Pancreas (tissue), 10 donors: ENCODE data around the gene ALOX15. TPM values are rescaled to one million over a fixed set of nuclear protein-coding genes. Genes with fewer than 3 reads are reported as not detected.
A peak's percentile ranks its signal among the peaks of the same experiment; 100 is the strongest.

Experiments
- ATAC-seq, 4 donors: fragments of 200-7000 bp; cut with Tn5 transposase; one replicate each; pipeline versions ENCODE4 v1.8.0 to v1.9.1; 2020; ENCODE audit warnings: mild to moderate bottlenecking in 4 of 4, moderate library complexity in 4 of 4
- DNase-seq, 6 donors: peaks; one replicate each; pipeline ENCODE4 v3.0.0-alpha.2; 2020
- FAIRE-seq: peaks from 2 replicates; lab custom pipeline; 2012; peaks lifted over from hg19 to GRCh38; lab: Jason Lieb, UNC
- H3K27ac ChIP-seq, 4 donors: fragments of 200-600 bp; sonication (generic); 1 replicate in 3 of 4; 2 replicates in 1 of 4; pipeline versions ENCODE4 v1.5.0 to v1.8.0; 2020
- H3K27me3 ChIP-seq, 4 donors: fragments of 200-600 bp; one replicate each; pipeline ENCODE4 v1.8.0; 2021
- H3K36me3 ChIP-seq, 3 donors: fragments of 200-600 bp; sonication (generic) in 1 of 3; one replicate each; pipeline versions ENCODE4 v1.5.0 to v1.8.0; 2020 to 2021
- H3K4me1 ChIP-seq, 3 donors: fragments of 200-600 bp; one replicate each; pipeline ENCODE4 v1.8.0; 2021
- H3K4me3 ChIP-seq, 4 donors: fragments of 200-600 bp; sonication (generic) in 2 of 4; one replicate each; pipeline versions ENCODE4 v1.5.0 to v1.8.0; 2020 to 2021
- H3K9me3 ChIP-seq, 4 donors: fragments of 200-600 bp; one replicate each; pipeline ENCODE4 v1.8.0; 2021
- WGBS, 2 donors: extraction: QIAGEN DNeasy Blood & Tissue Kit; methylation state at CpG; one replicate each; pipeline ENCODE4 v1.1.7; 2013; 5-methylcytosine and 5-hydroxymethylcytosine counted together
- intact Hi-C, 3 donors: fragments of 100-400 bp; cut with DNase I; formaldehyde crosslinking; loops; one replicate each; pipeline versions ENCODE4 v1.11.1 to v1.14.2; 2022
- polyA plus RNA-seq, 2 donors: library from polyadenylated mRNA; stranded (reverse); fragments of 200-250 nt; gene quantifications; one replicate each; pipeline ENCODE4 v1.2.3, GENCODE V29; 2013
- total RNA-seq, 6 donors: library from RNA; stranded (reverse); fragmentation: NEBNext Ultra II Directional in 4 of 6; extraction: Animal tissue kit (Norgen Biotek cat#: 25700) in 4 of 6; gene quantifications; one replicate each; pipeline versions ENCODE4 v1.2.1 to v1.2.4, GENCODE V29; 2021 to 2023
- TF ChIP-seq, protein P1 (sequence below), 4 donors: fragments of 200-600 bp; sonication (generic) in 3 of 4; IDR thresholded peaks; one replicate each; pipeline versions ENCODE4 v1.5.0 to v1.8.0; 2021; ENCODE audit warnings: antibody characterized with exemption in 4 of 4
- donor health status: healthy with polysubstance abuse.
- donor health status: DM: no; HTN: no; CAD: no; lungs with moderate emphysema.
- donor health status: DM: no; HTN: no; CAD: no.
- donor health status: control.
- donor health status: control.
- donor health status: Bipolar disorder and iron deficiency.
- donor health status: DM: yes; HTN: yes; CAD: no.
- donor health status: DM: no; HTN: no; CAD: no.
- donor health status: DM: no; HTN: no; CAD: no.
- donor health status: DM: yes; HTN: yes; CAD: no.

ALOX15 gene
- total and polyA plus RNA-seq, 8 donors: 1.1 TPM; not detected in 7

DNA sequence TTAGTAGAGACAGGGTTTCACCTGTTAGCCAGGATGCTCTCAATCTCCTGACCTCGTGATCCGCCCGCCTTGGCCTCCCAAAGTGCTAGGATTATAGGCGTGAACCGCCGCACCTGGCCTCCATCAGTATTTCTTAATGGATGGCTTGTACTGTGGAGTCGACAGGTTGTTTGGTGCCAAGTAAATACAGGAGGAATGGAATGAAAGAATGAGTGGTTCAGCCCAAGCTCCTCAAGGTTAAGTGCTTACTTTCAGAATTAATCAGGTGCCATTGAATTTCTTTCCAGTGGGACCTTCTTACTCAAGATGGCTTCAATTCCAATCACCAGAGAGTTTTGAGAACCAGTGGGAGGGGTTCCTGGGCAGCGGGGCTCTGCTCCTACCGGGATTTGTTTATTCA is 25.0 kb downstream of the ALOX15 start:
- FAIRE-seq: no peak
- Histone ChIP-seq H3K36me3 (no peaks in the 10 kb centered on the region), H3K4me3 (no peak overlapping the region), H3K27me3 (no peaks in the 10 kb centered on the region), H3K27ac (no peak overlapping the region), H3K9me3 (no peaks in the 10 kb centered on the region), H3K4me1 (no peaks in the 10 kb centered on the region)
- WGBS, 2 donors: 43 to 50% methylated on average over 9 of the region's 9 CpGs
- ATAC-seq: no peak
- intact Hi-C loops: no loop called here
- DNase-seq: no peak
- TF ChIP-seq, protein P1, sequence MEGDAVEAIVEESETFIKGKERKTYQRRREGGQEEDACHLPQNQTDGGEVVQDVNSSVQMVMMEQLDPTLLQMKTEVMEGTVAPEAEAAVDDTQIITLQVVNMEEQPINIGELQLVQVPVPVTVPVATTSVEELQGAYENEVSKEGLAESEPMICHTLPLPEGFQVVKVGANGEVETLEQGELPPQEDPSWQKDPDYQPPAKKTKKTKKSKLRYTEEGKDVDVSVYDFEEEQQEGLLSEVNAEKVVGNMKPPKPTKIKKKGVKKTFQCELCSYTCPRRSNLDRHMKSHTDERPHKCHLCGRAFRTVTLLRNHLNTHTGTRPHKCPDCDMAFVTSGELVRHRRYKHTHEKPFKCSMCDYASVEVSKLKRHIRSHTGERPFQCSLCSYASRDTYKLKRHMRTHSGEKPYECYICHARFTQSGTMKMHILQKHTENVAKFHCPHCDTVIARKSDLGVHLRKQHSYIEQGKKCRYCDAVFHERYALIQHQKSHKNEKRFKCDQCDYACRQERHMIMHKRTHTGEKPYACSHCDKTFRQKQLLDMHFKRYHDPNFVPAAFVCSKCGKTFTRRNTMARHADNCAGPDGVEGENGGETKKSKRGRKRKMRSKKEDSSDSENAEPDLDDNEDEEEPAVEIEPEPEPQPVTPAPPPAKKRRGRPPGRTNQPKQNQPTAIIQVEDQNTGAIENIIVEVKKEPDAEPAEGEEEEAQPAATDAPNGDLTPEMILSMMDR (IDR thresholded peaks at IDR 0.05): no peak

DNA sequence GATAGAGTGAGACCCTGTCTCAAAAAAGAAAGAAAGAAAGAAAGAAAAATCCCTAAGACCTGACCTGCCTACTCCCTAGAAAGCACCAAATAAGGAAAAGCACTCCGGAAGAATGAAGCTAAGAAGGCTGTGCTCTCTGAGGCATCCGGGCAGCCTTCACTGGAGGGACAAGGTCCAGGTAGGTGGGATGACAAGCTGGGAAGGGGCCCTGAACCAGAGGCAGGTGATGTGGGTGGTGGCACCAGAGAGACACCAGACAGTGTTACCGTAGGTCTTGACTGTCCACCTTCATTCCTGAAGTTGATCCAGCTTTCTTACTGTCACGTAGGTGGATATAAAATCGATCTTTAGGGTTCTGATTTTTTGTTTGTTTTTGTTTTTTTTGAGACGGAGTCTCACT is 30.8 kb downstream of the ALOX15 start:
- Histone ChIP-seq H3K27me3 (no peaks in the 10 kb centered on the region), H3K4me1 (no peaks in the 10 kb centered on the region), H3K36me3 (no peaks in the 10 kb centered on the region), H3K27ac (no peak overlapping the region), H3K9me3 (no peaks in the 10 kb centered on the region), H3K4me3 (no peak overlapping the region)
- WGBS, 2 donors: 72 to 81% methylated on average over 6 of the region's 6 CpGs
- no peak for FAIRE-seq
- intact Hi-C loops: no loop called here
- TF ChIP-seq, protein P1 (IDR thresholded peaks at IDR 0.05): no peak
- no peak for DNase-seq
- ATAC-seq: no peak

DNA sequence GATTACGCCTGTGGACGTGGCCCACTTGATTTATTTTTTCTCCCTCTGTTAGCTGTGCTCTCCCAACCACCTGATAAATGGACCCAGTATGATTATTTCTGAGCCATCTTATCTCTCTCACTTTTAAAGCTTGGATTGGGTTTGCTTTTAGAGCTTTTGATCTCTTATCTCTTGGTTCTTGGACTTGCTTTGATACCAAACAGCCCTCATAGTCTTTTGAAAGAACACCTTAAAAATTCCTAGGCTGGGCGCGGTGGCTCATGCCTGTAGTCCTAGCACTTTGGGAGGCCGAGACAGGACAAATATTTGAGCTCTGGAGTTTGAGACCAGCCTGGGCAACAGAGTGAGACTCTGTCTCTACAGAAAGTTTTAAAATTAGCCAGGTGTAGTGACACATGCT is 31.3 kb downstream of the ALOX15 start:
- no peaks in the 10 kb centered on the region for H3K36me3 ChIP-seq
- 79 to 81% methylated on average over 5 of the region's 5 CpGs for WGBS, 2 donors
- no peaks in the 10 kb centered on the region for H3K27me3 ChIP-seq
- TF ChIP-seq, protein P1 (IDR thresholded peaks at IDR 0.05): no peak
- ATAC-seq (no peak), FAIRE-seq (no peak), DNase-seq (no peak)
- no peaks in the 10 kb centered on the region for H3K4me1 ChIP-seq
- H3K4me3 ChIP-seq: no peak overlapping the region
- no peaks in the 10 kb centered on the region for H3K9me3 ChIP-seq
- H3K27ac ChIP-seq: no peak overlapping the region
- intact Hi-C loops: no loop called here

DNA sequence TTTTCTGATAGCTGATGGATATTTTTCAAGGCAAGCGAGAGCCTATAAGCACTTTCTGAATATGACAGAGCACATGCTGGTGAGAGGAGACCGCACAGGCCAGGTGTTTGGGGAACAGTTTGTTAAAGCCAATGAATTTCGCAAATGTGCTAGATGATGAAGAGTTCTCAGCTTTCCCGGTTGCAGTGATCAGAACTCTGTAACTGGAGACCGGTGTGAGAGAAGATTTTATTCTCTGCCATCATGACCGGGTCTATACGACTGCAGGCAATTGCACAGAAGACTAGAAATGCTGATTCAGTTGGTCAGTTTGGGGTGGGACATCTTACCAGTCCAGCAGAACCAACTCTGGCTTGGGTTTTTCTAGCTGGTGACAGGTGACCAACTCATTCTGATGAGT is 31.7 kb downstream of the ALOX15 start:
- H3K27ac ChIP-seq: no peak overlapping the region
- H3K4me1 ChIP-seq: no peaks in the 10 kb centered on the region
- FAIRE-seq: no peak
- H3K9me3 ChIP-seq: no peaks in the 10 kb centered on the region
- no peak for ATAC-seq
- 79 to 93% methylated on average over 7 of the region's 7 CpGs for WGBS, 2 donors
- TF ChIP-seq, protein P1 (IDR thresholded peaks at IDR 0.05): no peak
- intact Hi-C loops: no loop called here
- H3K27me3 ChIP-seq: no peaks in the 10 kb centered on the region
- no peaks in the 10 kb centered on the region for H3K36me3 ChIP-seq
- no peak overlapping the region for H3K4me3 ChIP-seq
- DNase-seq: no peak

DNA sequence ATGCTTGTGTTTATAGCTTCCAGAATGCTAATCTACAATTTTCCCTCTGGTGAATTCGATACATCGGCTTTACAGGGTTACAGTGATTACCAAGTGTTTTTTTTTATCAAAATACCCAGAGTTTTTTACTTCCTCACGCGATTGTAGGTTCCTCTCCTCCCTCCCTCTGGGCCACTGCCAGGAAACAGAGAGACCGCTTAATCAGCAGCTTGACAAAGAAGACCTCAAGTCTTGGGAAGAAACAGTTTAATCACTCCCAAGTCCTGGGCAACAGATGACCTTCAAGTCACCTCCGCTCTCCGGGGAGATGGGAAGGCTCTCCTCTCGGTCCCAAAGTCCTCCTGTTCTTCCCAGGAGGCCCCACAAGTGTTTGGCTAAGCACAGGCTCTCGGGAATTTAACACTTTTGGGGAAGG is 33.7 kb downstream of the ALOX15 start:
- H3K27me3 ChIP-seq: no peaks in the 10 kb centered on the region
- no peaks in the 10 kb centered on the region for H3K4me1 ChIP-seq
- peak overlapping the region in 2 of 4 donors; percentile 13 to 24 for H3K27ac ChIP-seq
- H3K4me3 ChIP-seq: no peak overlapping the region
- 4 to 5% methylated on average over 9 of the region's 9 CpGs for WGBS, 2 donors
- TF ChIP-seq, protein P1 (IDR thresholded peaks at IDR 0.05): no peak
- intact Hi-C loops: no loop called here
- FAIRE-seq: no peak
- H3K9me3 ChIP-seq: no peaks in the 10 kb centered on the region
- peak in 3 of 4 donors; percentile 58 to 74 (median 59) for ATAC-seq
- DNase-seq: peak in 4 of 6 donors; percentile 28 to 65 (median 39)
- no peaks in the 10 kb centered on the region for H3K36me3 ChIP-seq
